Measurements from ENCODE around the gene PARD6G. TPM values are rescaled to one million over a fixed set of nuclear protein-coding genes. Genes with fewer than 3 reads are reported as not detected.

PARD6G gene
- total and polyA plus RNA-seq, 7 donors, result 0.22 to 1.5 (median 1.1) TPM

DNA sequence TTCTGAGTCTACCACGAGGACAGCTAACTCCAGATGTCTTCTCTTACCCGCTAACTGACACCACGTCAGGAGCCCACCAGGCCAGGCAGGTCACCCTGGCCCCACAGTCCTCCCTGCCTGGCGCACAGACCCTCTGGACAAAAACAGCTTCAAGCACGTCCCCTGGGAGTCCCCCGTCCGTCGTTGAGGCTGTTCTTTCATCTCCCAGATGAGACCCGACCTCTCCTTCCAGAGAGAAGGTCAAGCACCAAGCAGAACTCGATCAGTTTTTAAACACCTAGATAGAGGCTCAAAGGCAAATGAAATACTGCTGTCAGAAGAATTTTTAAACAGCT is 57.8 kb downstream of the PARD6G start:
- intact Hi-C loops (cut with DNase I), result no loop called here
- no peak overlapping the region for H3K4me3 ChIP-seq
- H3K27ac ChIP-seq, result no peak overlapping the region
- no peak for TF ChIP-seq CTCF (IDR thresholded peaks at IDR 0.05)
- no peaks in the 10 kb centered on the region for H3K9me3 ChIP-seq
- peaks cover 0 to 1% (median 0%) of the 10 kb centered on the region in 3 donors for H3K27me3 ChIP-seq (ENCODE audit: insufficient read depth in 3 of 3, low read length in 2 of 3)
- no peak for ATAC-seq
- DNase-seq, result no peak
- H3K36me3 ChIP-seq (ENCODE audit: insufficient read depth in 1 of 2, low read depth in 1 of 2), result no peaks in the 10 kb centered on the region
- WGBS, 3 donors, result 77 to 83% (median 81%) methylated on average over 10 of the region's 10 CpGs
- H3K4me1 ChIP-seq, result no peaks in the 10 kb centered on the region

DNA sequence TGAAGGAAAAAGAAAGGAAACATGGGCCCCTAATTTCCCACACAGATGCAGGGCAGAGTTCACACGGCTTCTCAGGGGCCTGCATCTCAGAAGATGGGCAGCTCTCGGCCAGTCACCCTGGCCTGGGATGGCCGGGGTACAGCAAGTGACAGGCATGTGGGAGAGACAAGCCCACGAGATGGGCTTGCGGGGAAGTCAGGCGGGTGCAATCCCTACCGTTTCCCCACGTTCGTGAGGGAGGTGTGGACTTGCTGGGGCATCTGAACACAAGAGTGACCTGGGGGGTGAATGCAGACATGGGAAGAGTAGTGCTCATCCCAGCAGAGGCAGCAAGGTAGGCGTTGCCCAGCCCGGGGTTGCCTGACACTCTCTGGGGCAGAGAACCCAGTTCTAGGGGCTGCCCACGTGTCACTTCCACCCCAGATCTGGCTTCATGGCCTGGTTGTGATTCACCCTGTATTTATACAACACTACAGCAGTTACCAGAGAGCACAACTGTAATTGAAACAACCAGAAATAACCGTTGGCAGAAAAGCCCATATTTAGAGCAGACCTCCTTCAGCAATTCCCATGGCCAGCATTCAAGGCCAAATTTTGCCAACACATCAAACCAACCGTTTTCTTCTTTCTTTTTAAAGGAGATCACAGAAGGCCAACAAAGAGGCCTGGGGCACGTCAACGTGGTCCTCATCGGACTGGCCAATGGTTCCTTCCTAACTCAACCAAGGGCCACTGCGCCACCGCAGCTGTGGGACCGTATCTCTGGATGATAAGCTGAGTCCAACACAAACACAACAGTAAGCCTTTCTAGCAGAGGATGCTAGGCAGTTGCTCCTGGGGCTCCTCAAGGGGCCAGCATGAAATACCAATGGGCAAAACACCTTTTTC is 58.4 kb downstream of the PARD6G start:
- H3K36me3 ChIP-seq (ENCODE audit: insufficient read depth in 1 of 2, low read depth in 1 of 2), result no peaks in the 10 kb centered on the region
- H3K4me3 ChIP-seq, result no peak overlapping the region
- H3K27ac ChIP-seq, result no peak overlapping the region
- H3K27me3 ChIP-seq (ENCODE audit: insufficient read depth in 3 of 3, low read length in 2 of 3), result peaks cover 0 to 1% (median 0%) of the 10 kb centered on the region in 3 donors
- no peak for TF ChIP-seq CTCF (IDR thresholded peaks at IDR 0.05)
- 91 to 95% (median 91%) methylated on average over 20 of the region's 20 CpGs for WGBS, 3 donors
- H3K4me1 ChIP-seq, result no peaks in the 10 kb centered on the region
- DNase-seq, result no peak
- ATAC-seq, result no peak
- intact Hi-C loops (cut with DNase I), result no loop called here
- no peaks in the 10 kb centered on the region for H3K9me3 ChIP-seq

DNA sequence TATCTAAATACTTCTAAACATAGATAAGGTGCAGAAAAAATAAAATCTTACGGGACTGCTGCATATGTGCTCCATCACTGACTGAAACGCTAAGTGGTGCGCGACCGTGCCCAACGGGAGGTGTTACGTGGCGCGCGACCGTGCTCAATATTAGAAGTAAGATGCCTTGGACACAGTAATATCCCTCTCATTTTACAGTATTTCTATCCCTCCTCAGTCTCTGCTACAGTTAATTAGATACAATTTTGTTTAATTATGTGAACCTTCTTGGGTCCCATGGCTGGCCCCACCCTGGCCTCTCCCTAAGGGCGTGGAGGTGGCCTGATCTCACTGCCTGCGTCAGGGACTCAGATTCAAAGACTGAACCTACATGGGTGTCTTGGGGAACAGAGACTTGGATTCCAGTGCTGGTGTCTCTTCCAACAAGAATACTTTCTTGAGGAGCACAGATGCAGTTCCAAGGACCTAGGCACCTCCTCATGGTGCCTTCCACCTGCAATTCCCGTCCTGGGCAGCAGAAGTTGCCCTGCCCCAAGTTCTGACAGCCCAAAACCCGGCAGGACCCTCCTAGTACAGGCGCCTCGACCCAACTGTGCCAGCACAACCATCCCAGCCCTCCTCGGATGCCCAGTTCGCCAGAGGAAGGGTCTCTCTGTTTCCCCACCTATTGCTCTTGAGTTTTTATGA is 59.2 kb downstream of the PARD6G start:
- TF ChIP-seq CTCF (IDR thresholded peaks at IDR 0.05), result no peak
- DNase-seq (no peak), ATAC-seq (no peak)
- H3K36me3 ChIP-seq (ENCODE audit: insufficient read depth in 1 of 2, low read depth in 1 of 2), result no peaks in the 10 kb centered on the region
- intact Hi-C loops (cut with DNase I), result no loop called here
- H3K27ac ChIP-seq, result no peak overlapping the region
- no peaks in the 10 kb centered on the region for H3K4me1 ChIP-seq
- H3K4me3 ChIP-seq, result no peak overlapping the region
- WGBS, 3 donors, result 95 to 96% (median 95%) methylated on average over 19 of the region's 19 CpGs
- H3K27me3 ChIP-seq (ENCODE audit: insufficient read depth in 3 of 3, low read length in 2 of 3), result peaks cover 0 to 1% (median 0%) of the 10 kb centered on the region in 3 donors
- no peaks in the 10 kb centered on the region for H3K9me3 ChIP-seq

DNA sequence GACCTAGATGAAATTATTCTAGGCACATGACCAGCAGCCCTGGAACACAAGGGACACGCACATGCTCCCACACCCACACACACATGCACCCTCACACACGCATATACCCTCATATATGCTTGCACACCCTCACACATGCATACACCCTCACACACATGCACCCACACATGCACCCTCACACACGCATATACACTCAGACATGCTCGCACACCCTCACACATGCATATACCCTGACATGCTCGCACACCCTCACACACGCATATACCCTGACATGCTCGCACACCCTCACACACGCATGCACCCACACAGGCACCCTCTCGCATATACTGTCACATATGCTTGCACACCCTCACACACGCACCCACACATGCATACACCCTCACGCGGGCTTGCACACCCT is 61.8 kb downstream of the PARD6G start:
- intact Hi-C loops (cut with DNase I), result no loop called here
- no peak for DNase-seq
- WGBS, 3 donors, result 96 to 98% (median 96%) methylated on average over 12 of the region's 12 CpGs

More for the DNA sequence above, 61.8 kb downstream of the PARD6G start:
- H3K9me3 ChIP-seq, result no peaks in the 10 kb centered on the region
- peaks cover 0 to 1% (median 0%) of the 10 kb centered on the region in 3 donors for H3K27me3 ChIP-seq (ENCODE audit: insufficient read depth in 3 of 3, low read length in 2 of 3)
- no peak overlapping the region for H3K27ac ChIP-seq
- no peak overlapping the region for H3K4me3 ChIP-seq
- no peak for ATAC-seq
- TF ChIP-seq CTCF (IDR thresholded peaks at IDR 0.05), result no peak
- no peaks in the 10 kb centered on the region for H3K36me3 ChIP-seq (ENCODE audit: insufficient read depth in 1 of 2, low read depth in 1 of 2)
- H3K4me1 ChIP-seq, result no peaks in the 10 kb centered on the region
